KMS-11 (cell line): ENCODE data around the gene LTA.

Source experiments
- H2AFZ ChIP-seq: fragments of 200-600 bp; sonication (generic); 2 replicates; pipeline ENCODE4 v1.6.1; 2016; ENCODE audit warnings: antibody characterized with exemption, mixed run types, low read depth
- H3K27ac ChIP-seq: fragments of 200-600 bp; sonication (generic); 2 replicates; pipeline ENCODE4 v1.6.1; 2016; ENCODE audit warnings: mild to moderate bottlenecking, mixed run types
- H3K27me3 ChIP-seq: fragments of 200-600 bp; sonication (generic); 2 replicates; pipeline ENCODE4 v1.6.1; 2017; ENCODE audit warnings: mild to moderate bottlenecking, low read depth, mixed run types, moderate library complexity; ENCODE audit not compliant: insufficient read depth
- H3K36me3 ChIP-seq: fragments of 200-600 bp; sonication (generic); 2 replicates; pipeline ENCODE4 v1.6.1; 2017; ENCODE audit warnings: mild to moderate bottlenecking, mixed run types; ENCODE audit not compliant: insufficient read depth
- H3K4me1 ChIP-seq: fragments of 200-600 bp; sonication (generic); 2 replicates; pipeline ENCODE4 v1.6.1; 2016; ENCODE audit warnings: mild to moderate bottlenecking, low read depth, mixed run types; ENCODE audit not compliant: poor library complexity, severe bottlenecking
- H3K4me2 ChIP-seq: fragments of 200-600 bp; sonication (generic); 2 replicates; pipeline ENCODE4 v1.7.0; 2016; ENCODE audit warnings: mild to moderate bottlenecking, mixed run types
- H3K4me3 ChIP-seq: fragments of 200-600 bp; sonication (generic); IDR thresholded peaks from 2 replicates; pipeline ENCODE4 v1.6.1; 2017; ENCODE audit warnings: low read depth, low read length, mixed read lengths; ENCODE audit not compliant: insufficient read depth
- H3K79me2 ChIP-seq: fragments of 200-600 bp; sonication (generic); 2 replicates; pipeline ENCODE4 v1.6.1; 2016; ENCODE audit warnings: low read depth, mixed run types; ENCODE audit not compliant: insufficient read depth
- H3K9ac ChIP-seq: fragments of 200-600 bp; sonication (generic); 2 replicates; pipeline ENCODE4 v1.6.1; 2016; ENCODE audit warnings: mild to moderate bottlenecking, mixed run types
- H4K20me1 ChIP-seq: fragments of 200-600 bp; sonication (generic); 2 replicates; pipeline ENCODE4 v1.6.1; 2016; ENCODE audit warnings: mild to moderate bottlenecking, mixed run types; ENCODE audit not compliant: insufficient read depth
- TF ChIP-seq, protein P1 (sequence below): fragments of 200-600 bp; sonication (generic); conservative IDR thresholded peaks from 2 replicates; pipeline ENCODE4 v1.6.1; 2017; ENCODE audit warnings: low read depth, mild to moderate bottlenecking, antibody characterized with exemption, low read length, moderate library complexity, mixed read lengths

The LTA gene

GRCh38 chr6:31597006-31597405 is 24.9 kb downstream of the LTA start:
- no peak overlapping the region for H2AFZ ChIP-seq
- H3K27me3 ChIP-seq = no peaks in the 10 kb centered on the region
- H3K36me3 ChIP-seq = no peaks in the 10 kb centered on the region
- H3K27ac ChIP-seq = no peak overlapping the region
- H3K4me3 ChIP-seq = no peak overlapping the region
- no peaks in the 10 kb centered on the region for H4K20me1 ChIP-seq
- TF ChIP-seq, protein P1, sequence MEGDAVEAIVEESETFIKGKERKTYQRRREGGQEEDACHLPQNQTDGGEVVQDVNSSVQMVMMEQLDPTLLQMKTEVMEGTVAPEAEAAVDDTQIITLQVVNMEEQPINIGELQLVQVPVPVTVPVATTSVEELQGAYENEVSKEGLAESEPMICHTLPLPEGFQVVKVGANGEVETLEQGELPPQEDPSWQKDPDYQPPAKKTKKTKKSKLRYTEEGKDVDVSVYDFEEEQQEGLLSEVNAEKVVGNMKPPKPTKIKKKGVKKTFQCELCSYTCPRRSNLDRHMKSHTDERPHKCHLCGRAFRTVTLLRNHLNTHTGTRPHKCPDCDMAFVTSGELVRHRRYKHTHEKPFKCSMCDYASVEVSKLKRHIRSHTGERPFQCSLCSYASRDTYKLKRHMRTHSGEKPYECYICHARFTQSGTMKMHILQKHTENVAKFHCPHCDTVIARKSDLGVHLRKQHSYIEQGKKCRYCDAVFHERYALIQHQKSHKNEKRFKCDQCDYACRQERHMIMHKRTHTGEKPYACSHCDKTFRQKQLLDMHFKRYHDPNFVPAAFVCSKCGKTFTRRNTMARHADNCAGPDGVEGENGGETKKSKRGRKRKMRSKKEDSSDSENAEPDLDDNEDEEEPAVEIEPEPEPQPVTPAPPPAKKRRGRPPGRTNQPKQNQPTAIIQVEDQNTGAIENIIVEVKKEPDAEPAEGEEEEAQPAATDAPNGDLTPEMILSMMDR = peak; percentile 45; the same call in 1 of the 2 replicates
- H3K9ac ChIP-seq = no peak overlapping the region
- no peaks in the 10 kb centered on the region for H3K79me2 ChIP-seq
- H3K4me1 ChIP-seq = no peaks in the 10 kb centered on the region
- no peak overlapping the region for H3K4me2 ChIP-seq

GRCh38 chr6:31607317-31607716 is 35.2 kb downstream of the LTA start:
- H4K20me1 ChIP-seq = no peaks in the 10 kb centered on the region
- H3K79me2 ChIP-seq = no peaks in the 10 kb centered on the region
- no peak overlapping the region for H2AFZ ChIP-seq

DNA sequence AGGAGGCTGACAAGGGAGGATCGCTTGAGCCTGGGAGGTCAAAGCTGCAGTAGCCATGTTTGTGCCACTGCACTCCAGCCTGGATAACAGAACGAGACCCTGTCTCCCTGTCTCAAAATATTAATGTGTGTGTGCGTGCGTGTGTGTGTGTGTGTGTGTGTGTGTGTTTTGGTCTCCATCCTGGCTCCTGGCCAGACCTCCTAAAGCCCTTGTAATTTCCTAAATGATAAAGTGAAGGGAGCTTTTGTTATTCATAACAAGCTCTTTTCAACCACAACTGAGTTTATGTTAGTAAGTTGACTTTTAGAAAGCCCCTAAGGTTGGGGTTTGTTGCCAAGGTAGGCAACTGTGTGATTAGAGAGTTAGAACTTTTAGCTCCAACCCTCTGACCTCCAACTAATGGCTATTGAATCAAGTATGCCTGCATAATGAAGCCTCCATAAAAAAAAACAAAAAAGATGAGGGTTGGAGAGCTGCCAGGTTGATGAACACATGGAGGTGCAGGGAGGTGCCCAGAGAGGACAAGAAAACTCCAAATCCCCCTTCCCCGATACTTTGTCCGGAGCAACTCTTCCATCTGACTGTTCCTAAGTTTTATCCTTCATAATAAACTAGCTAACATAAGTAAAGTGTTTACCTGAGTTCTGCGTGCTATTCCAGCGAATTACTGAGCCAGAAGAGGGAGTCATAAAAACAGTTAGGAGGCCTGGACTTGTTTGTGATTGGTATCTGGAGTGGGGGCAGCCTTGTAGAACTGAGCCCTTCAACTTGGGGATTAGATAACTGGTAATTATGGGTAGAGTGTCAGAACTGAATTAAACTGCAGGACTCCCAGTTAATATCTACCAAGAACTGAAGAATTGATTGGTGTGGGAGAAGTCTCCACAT is 37.7 kb downstream of the LTA start:
- Histone ChIP-seq H3K27ac (no peak overlapping the region), H3K27me3 (no peaks in the 10 kb centered on the region), H4K20me1 (no peaks in the 10 kb centered on the region), H2AFZ (no peak overlapping the region), H3K36me3 (no peaks in the 10 kb centered on the region), H3K9ac (no peak overlapping the region), H3K79me2 (no peaks in the 10 kb centered on the region), H3K4me2 (no peak overlapping the region), H3K4me1 (no peaks in the 10 kb centered on the region), H3K4me3 (no peak overlapping the region)
- TF ChIP-seq, protein P1 = no peak

More at GRCh38 chr6:31607317-31607716, 35.2 kb downstream of the LTA start:
- Histone ChIP-seq H3K9ac (no peak overlapping the region), H3K4me3 (no peak overlapping the region), H3K27ac (no peak overlapping the region), H3K27me3 (no peaks in the 10 kb centered on the region), H3K4me2 (no peak overlapping the region), H3K4me1 (no peaks in the 10 kb centered on the region), H3K36me3 (no peaks in the 10 kb centered on the region)
- TF ChIP-seq, protein P1 = no peak

DNA sequence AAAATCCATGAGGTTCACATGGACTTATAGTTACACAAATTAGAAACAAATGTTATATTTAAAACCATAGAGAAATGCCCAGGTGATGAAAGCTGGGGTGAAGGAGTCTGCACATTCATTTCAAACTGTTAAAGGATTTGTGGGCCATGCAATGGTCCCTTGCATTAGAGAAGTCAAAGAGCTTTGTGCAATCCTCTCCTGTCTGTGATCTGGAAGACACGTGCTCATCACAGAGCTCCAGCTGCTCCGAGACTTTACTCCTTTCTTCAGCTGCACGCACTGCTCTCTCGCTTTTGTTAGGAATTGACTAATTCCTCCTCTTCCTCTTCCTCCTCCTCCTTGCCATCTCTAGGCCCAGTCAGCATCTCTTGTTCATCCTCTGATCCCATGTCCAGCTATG is 38.9 kb downstream of the LTA start:
- Histone ChIP-seq H3K27ac (no peak overlapping the region), H3K4me3 (no peak overlapping the region), H2AFZ (no peak overlapping the region), H3K4me1 (no peaks in the 10 kb centered on the region), H4K20me1 (no peaks in the 10 kb centered on the region), H3K27me3 (no peaks in the 10 kb centered on the region), H3K36me3 (no peaks in the 10 kb centered on the region), H3K4me2 (no peak overlapping the region), H3K9ac (no peak overlapping the region), H3K79me2 (no peaks in the 10 kb centered on the region)
- TF ChIP-seq, protein P1 = no peak
